ENCODE results near the gene YY1AP1.
"Not testable (repeated sequence)": the region's sequence is repeated elsewhere in the genome, so short reads cannot be mapped to it uniquely, and the experiment has no call there.

The YY1AP1 gene

GRCh38 chr1:155694167-155694566 is 5.6 kb upstream of the YY1AP1 start:
- DNase-seq = no peak

GRCh38 chr1:155691992-155692528 is 3.5 kb upstream of the YY1AP1 start:
- DNase-seq = no peak

- DNase-seq = peak in 1 of 5 experiments; percentile 23
These were observed 570 bp upstream of the YY1AP1 start, which contains the start of gene DAP3 for GRCh38 chr1:155689081-155689607. Gene DAP3, plus strand, starts transcription at chr1:155689091. Its CDS starts 20,689 bp downstream, at chr1:155709780.

- DNase-seq = peak in 1 of 5 experiments; percentile 11
These were observed 760 bp downstream of the YY1AP1 start for GRCh38 chr1:155687705-155688323.

GRCh38 chr1:155681776-155682175 is 6.8 kb downstream of the YY1AP1 start:
- DNase-seq = no peak

GRCh38 chr1:155680531-155680930 is 8.0 kb downstream of the YY1AP1 start:
- no peak for DNase-seq

- DNase-seq = not testable (repeated sequence)
These were observed 9.6 kb downstream of the YY1AP1 start for GRCh38 chr1:155678992-155679391.

- DNase-seq = no peak
These were observed 10.5 kb downstream of the YY1AP1 start for GRCh38 chr1:155678027-155678426.

- DNase-seq = no peak
These were observed 15.6 kb downstream of the YY1AP1 start for GRCh38 chr1:155673003-155673402.

GRCh38 chr1:155671750-155672149 is 16.8 kb downstream of the YY1AP1 start:
- DNase-seq = no peak

- DNase-seq = no peak
These were observed 19.1 kb downstream of the YY1AP1 start for GRCh38 chr1:155669233-155670162.

GRCh38 chr1:155661239-155661638 is 27.3 kb downstream of the YY1AP1 start:
- not testable (repeated sequence) for DNase-seq

GRCh38 chr1:155657463-155657862 is 31.1 kb downstream of the YY1AP1 start:
- no peak for DNase-seq

GRCh38 chr1:155652951-155653350 is 35.6 kb downstream of the YY1AP1 start:
- no peak for DNase-seq

GRCh38 chr1:155651861-155652661 is 36.5 kb downstream of the YY1AP1 start:
- DNase-seq = no peak

GRCh38 chr1:155650231-155650757 is 38.3 kb downstream of the YY1AP1 start:
- DNase-seq = no peak

- DNase-seq = no peak
These were observed 38.9 kb downstream of the YY1AP1 start for GRCh38 chr1:155649676-155650075.

- no peak for DNase-seq
These were observed 40.1 kb downstream of the YY1AP1 start for GRCh38 chr1:155648207-155649147.

GRCh38 chr1:155646307-155646706 is 42.3 kb downstream of the YY1AP1 start:
- DNase-seq = no peak

- no peak for DNase-seq
These were observed 42.9 kb downstream of the YY1AP1 start for GRCh38 chr1:155645648-155646047.

- no peak for DNase-seq
These were observed 43.5 kb downstream of the YY1AP1 start for GRCh38 chr1:155645034-155645598.
